HepG2 (cell line): ENCODE data around the gene MBOAT7. TPM values are rescaled to one million over a fixed set of nuclear protein-coding genes. Genes with fewer than 3 reads are reported as not detected.
A peak's percentile ranks its signal among the peaks of the same experiment; 100 is the strongest.

Experiments used
- CENPT ChIP-seq: sonication (generic); formaldehyde crosslinking; IDR thresholded peaks from 2 replicates; pipeline ENCODE4 v1.8.0; 2022; ENCODE audit warnings: low read depth, mild to moderate bottlenecking, moderate library complexity, missing genetic modification reagents
- ELF1 ChIP-seq: sonication (generic); formaldehyde crosslinking; IDR thresholded peaks from 2 replicates; pipeline ENCODE4 v1.4.0; 2020; ENCODE audit warnings: missing genetic modification reagents
- ELF3 ChIP-seq: IDR thresholded peaks from 2 replicates; pipeline ENCODE4 v1.6.1; 2016; ENCODE audit warnings: missing genetic modification reagents, missing compliant biosample characterization
- HMGXB4 ChIP-seq, 2 experiments: sonication (generic) in 1 of 2; formaldehyde crosslinking in 1 of 2; IDR thresholded peaks; 2 replicates each; pipeline versions ENCODE4 v1.4.0 to v1.6.1; 2018 to 2020; ENCODE audit warnings: missing genetic modification reagents in 2 of 2, borderline replicate concordance in 1 of 2, low read depth in 1 of 2, mild to moderate bottlenecking in 1 of 2, missing biosample characterization in 1 of 2
- NONO ChIP-seq, 2 experiments: fragments of 450-650 bp in 1 of 2; sonication (generic) in 1 of 2; formaldehyde crosslinking in 1 of 2; IDR thresholded peaks in 1 of 2; conservative IDR thresholded peaks in 1 of 2; 2 replicates each; pipeline versions ENCODE4 v1.6.1 to v1.8.0; 2017 to 2022; ENCODE audit warnings: mild to moderate bottlenecking in 1 of 2, missing genetic modification reagents in 1 of 2, moderate library complexity in 1 of 2
- PLRG1 ChIP-seq: fragments of 450-650 bp; conservative IDR thresholded peaks from 2 replicates; pipeline ENCODE4 v1.6.1; 2016
- PTBP1 ChIP-seq: fragments of 200-400 bp; formaldehyde crosslinking; IDR thresholded peaks from 2 replicates; pipeline ENCODE4 v1.6.1; 2018; ENCODE audit warnings: low read length, low read depth; ENCODE audit not compliant: poor library complexity, severe bottlenecking
- SALL2 ChIP-seq: sonication (generic); formaldehyde crosslinking; IDR thresholded peaks from 2 replicates; pipeline ENCODE4 v1.8.1; 2023; ENCODE audit warnings: mild to moderate bottlenecking, missing genetic modification reagents, inconsistent platforms
- SNRNP70 ChIP-seq: fragments of 200-400 bp; formaldehyde crosslinking; IDR thresholded peaks from 2 replicates; pipeline ENCODE4 v1.6.1; 2017; ENCODE audit warnings: mild to moderate bottlenecking, low read depth, low read length, moderate library complexity
- SP2 ChIP-seq: sonication (generic); formaldehyde crosslinking; IDR thresholded peaks from 2 replicates; pipeline ENCODE4 v1.5.1; 2020; ENCODE audit warnings: mild to moderate bottlenecking, missing genetic modification reagents
- TAF15 ChIP-seq: fragments of 200-400 bp; formaldehyde crosslinking; IDR thresholded peaks from one replicate; pipeline ENCODE4 v1.6.1; 2018; ENCODE audit warnings: mild to moderate bottlenecking, low read depth, low read length; ENCODE audit not compliant: poor library complexity, severe bottlenecking
- TBL1XR1 ChIP-seq: fragments of 150-350 bp; IDR thresholded peaks from 2 replicates; pipeline ENCODE4 v1.6.1; 2014; ENCODE audit warnings: borderline replicate concordance, low read length; ENCODE audit not compliant: partially characterized antibody
- THAP11 ChIP-seq: IDR thresholded peaks from 2 replicates; pipeline ENCODE4 v1.6.1; 2016; ENCODE audit warnings: missing biosample characterization, missing genetic modification reagents
- UBTF ChIP-seq: sonication (generic); formaldehyde crosslinking; IDR thresholded peaks from 2 replicates; pipeline ENCODE4 v1.4.0; 2020; ENCODE audit warnings: mild to moderate bottlenecking, missing genetic modification reagents
- XBP1 ChIP-seq: sonication (generic); formaldehyde crosslinking; IDR thresholded peaks from 2 replicates; pipeline ENCODE4 v1.5.0; 2020; ENCODE audit warnings: missing genetic modification reagents
- ZNF121 ChIP-seq: sonication (generic); formaldehyde crosslinking; IDR thresholded peaks from 2 replicates; pipeline ENCODE4 v1.5.0; 2020; ENCODE audit warnings: mild to moderate bottlenecking, missing genetic modification reagents
- ZNF138 ChIP-seq: sonication (generic); formaldehyde crosslinking; IDR thresholded peaks from 2 replicates; pipeline ENCODE4 v1.5.0; 2020; ENCODE audit warnings: mild to moderate bottlenecking, low read depth, missing genetic modification reagents
- ZNF30 ChIP-seq: sonication (generic); formaldehyde crosslinking; IDR thresholded peaks from 2 replicates; pipeline ENCODE4 v1.5.0; 2020; ENCODE audit warnings: mild to moderate bottlenecking, missing genetic modification reagents
- ZNF326 ChIP-seq: sonication (generic); formaldehyde crosslinking; IDR thresholded peaks from 2 replicates; pipeline ENCODE4 v1.4.0; 2020; ENCODE audit warnings: missing genetic modification reagents, borderline replicate concordance
- ZNF33A ChIP-seq: sonication (generic); formaldehyde crosslinking; IDR thresholded peaks from 2 replicates; pipeline ENCODE4 v1.5.1; 2020; ENCODE audit warnings: missing genetic modification reagents, mild to moderate bottlenecking, moderate library complexity, borderline replicate concordance
- ZNF777 ChIP-seq: sonication (generic); formaldehyde crosslinking; IDR thresholded peaks from 2 replicates; pipeline ENCODE4 v1.4.0; 2020; ENCODE audit warnings: missing genetic modification reagents
- polyA plus RNA-seq, 8 experiments: library from polyadenylated mRNA; depleted of rRNA in 3 of 8; stranded (reverse) in 7 of 8; unstranded in 1 of 8; fragments of >200 nt; fragmentation: Illumina TruSeq in 4 of 8; extraction: Trizol in 4 of 8; gene quantifications; 2 replicates each; pipeline versions ENCODE4 v1.2.1 to v1.2.3, GENCODE V29; 2011 to 2016; ENCODE audit warnings: low read depth in 4 of 8, missing spikeins in 1 of 8, mixed read lengths in 1 of 8; ENCODE audit not compliant: insufficient read depth in 1 of 8
- total RNA-seq, 5 experiments: library from RNA; depleted of rRNA; stranded (reverse); fragments of >200 nt; fragmentation: Illumina TruSeq; extraction: Trizol; gene quantifications; 2 replicates each; pipeline ENCODE4 v1.2.3, GENCODE V29; 2016; ENCODE audit warnings: low read depth in 1 of 5
- TF ChIP-seq, protein P1 (sequence below): sonication (generic); formaldehyde crosslinking; IDR thresholded peaks from 2 replicates; pipeline ENCODE4 v1.4.0; 2020; ENCODE audit warnings: missing genetic modification reagents, mild to moderate bottlenecking, borderline replicate concordance

The MBOAT7 gene
- total and polyA plus RNA-seq, 2 of the 13 experiments (the other 11 are each of a cell fraction or from before 2014, with no cell fraction given) = 22.2 to 25.5 TPM

DNA sequence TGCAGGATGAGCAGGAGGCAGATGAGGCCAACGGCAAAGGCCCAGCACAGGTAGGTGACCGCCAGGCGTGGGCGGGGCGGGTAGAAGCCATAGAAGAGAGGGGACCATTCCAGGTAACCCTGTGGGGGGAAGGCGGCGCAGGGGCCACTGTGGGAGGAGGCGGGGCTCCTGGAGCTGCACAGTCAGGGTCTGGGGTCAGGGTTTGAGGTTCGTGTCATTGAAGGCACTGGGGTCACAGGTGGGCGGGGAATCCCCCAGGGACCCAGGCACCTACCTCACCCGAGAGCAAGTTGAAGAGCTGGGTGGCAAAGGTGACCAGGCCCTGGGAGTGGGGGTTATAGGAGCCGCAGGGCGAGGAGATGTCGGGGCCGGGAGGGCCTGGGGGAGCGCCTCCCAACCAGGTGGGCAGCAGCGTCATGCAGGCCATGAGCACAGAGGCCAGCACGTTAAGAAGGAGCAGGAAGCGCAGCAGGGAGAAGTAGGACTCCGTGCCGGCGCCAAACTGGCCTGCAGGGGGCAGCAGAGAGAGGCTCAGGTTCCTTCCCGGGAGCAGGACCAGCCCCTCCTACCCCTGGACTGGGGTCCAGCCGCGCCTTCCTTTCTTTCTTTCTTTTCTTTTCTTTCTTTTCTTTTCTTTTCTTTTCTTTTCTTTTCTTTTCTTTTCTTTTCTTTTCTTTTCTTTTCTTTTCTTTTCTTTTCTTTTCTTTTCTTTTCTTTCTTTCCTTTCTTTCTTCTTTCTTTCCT is 21.0 kb downstream of the MBOAT7 start (continued):
- TF ChIP-seq SP2 (CRISPR knock-in tag) (no peak), SALL2 (CRISPR knock-in tag) (no peak), PLRG1 (no peak), ZNF121 (CRISPR knock-in tag) (no peak), ELF1 (peak; percentile 49), NONO (IDR thresholded peaks at IDR 0.05) (no peak), NONO (CRISPR knock-in tag; conservative IDR thresholded peaks at IDR 0.05) (no peak), ZNF326 (no peak), TBL1XR1 (no peak), CENPT (no peak), UBTF (CRISPR knock-in tag) (0 out of 2 replicates have a peak, but pooled peaks have one; percentile 21), TAF15 (no peak), HMGXB4 (CRISPR knock-in tag; IDR thresholded peaks at IDR 0.05; ENCODE audit: borderline replicate concordance in 1 of 2, low read depth in 1 of 2) (peak in 1 of 2 experiments; percentile 63; a peak in 1 of 4 replicates), ELF3 (CRISPR knock-in tag) (peak; percentile 63), ZNF30 (CRISPR knock-in tag) (no peak), PTBP1 (peak; percentile 58), ZNF777 (CRISPR knock-in tag) (no peak), SNRNP70 (no peak), THAP11 (CRISPR knock-in tag) (0 out of 2 replicates have a peak, but pooled peaks have one; percentile 19), ZNF33A (CRISPR knock-in tag) (no peak), XBP1 (CRISPR knock-in tag) (no peak), ZNF138 (CRISPR knock-in tag) (no peak)
- TF ChIP-seq, protein P1, sequence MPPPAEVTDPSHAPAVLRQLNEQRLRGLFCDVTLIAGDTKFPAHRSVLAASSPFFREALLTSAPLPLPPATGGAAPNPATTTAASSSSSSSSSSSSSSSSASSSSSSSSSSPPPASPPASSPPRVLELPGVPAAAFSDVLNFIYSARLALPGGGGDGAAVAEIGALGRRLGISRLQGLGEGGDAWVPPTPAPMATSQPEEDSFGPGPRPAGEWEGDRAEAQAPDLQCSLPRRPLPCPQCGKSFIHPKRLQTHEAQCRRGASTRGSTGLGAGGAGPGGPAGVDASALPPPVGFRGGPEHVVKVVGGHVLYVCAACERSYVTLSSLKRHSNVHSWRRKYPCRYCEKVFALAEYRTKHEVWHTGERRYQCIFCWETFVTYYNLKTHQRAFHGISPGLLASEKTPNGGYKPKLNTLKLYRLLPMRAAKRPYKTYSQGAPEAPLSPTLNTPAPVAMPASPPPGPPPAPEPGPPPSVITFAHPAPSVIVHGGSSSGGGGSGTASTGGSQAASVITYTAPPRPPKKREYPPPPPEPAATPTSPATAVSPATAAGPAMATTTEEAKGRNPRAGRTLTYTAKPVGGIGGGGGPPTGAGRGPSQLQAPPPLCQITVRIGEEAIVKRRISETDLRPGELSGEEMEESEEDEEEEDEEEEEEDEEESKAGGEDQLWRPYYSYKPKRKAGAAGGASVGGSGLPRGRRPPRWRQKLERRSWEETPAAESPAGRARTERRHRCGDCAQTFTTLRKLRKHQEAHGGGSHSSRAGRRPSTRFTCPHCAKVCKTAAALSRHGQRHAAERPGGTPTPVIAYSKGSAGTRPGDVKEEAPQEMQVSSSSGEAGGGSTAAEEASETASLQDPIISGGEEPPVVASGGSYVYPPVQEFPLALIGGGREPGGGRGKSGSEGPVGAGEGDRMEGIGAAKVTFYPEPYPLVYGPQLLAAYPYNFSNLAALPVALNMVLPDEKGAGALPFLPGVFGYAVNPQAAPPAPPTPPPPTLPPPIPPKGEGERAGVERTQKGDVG = no peak
